Activated CD4-positive, alpha-beta T cell treated with anti-CD3 and anti-CD28 coated beads for 36 hours (primary cell): ENCODE measurements around the gene IGLON5. TPM values are rescaled to one million over a fixed set of nuclear protein-coding genes. Genes with fewer than 3 reads are reported as not detected.

Experiments used
- ATAC-seq: fragments of 200-7000 bp; cut with Tn5 transposase; one replicate; pipeline ENCODE4 v1.10.0; 2021; ENCODE audit warnings: mild to moderate bottlenecking, moderate library complexity
- CTCF ChIA-PET: fragments of 350-600 bp; sonication (Branson Sonifier 250); formaldehyde crosslinking; loops from one replicate; lab custom pipeline; 2021; ENCODE audit warnings: antibody characterized with exemption; lab: Charles Lee
- POLR2A ChIA-PET: fragments of 350-600 bp; sonication (Branson Sonifier 250); formaldehyde crosslinking; loops from one replicate; lab custom pipeline; 2021; ENCODE audit warnings: antibody characterized with exemption, inconsistent platforms; lab: Charles Lee
- DNase-seq: peaks from one replicate; pipeline ENCODE4 v3.0.0-alpha.2; 2020
- H3K27ac Mint-ChIP-seq: one replicate; pipeline ENCODE4 v1.8.0; 2021; ENCODE audit warnings: mixed read lengths
- H3K27me3 Mint-ChIP-seq: one replicate; pipeline ENCODE4 v1.8.0; 2021; ENCODE audit warnings: mixed read lengths
- H3K36me3 Mint-ChIP-seq: one replicate; pipeline ENCODE4 v1.8.0; 2021; ENCODE audit warnings: low read depth, mixed read lengths
- H3K4me1 Mint-ChIP-seq: one replicate; pipeline ENCODE4 v1.8.0; 2021; ENCODE audit warnings: mixed read lengths
- H3K4me3 Mint-ChIP-seq: one replicate; pipeline ENCODE4 v1.8.0; 2021; ENCODE audit warnings: mild to moderate bottlenecking, moderate library complexity, mixed read lengths
- H3K9me3 Mint-ChIP-seq: one replicate; pipeline ENCODE4 v1.8.0; 2021; ENCODE audit warnings: low read depth, mixed read lengths
- intact Hi-C, 2 experiments: fragments of 100-400 bp; cut with DNase I in 1 of 2; cut with micrococcal nuclease in 1 of 2; formaldehyde crosslinking; loops; one replicate each; pipeline versions ENCODE4 v1.14.2 to v1.15.1; 2022 to 2024; cut with DNase I, micrococcal nuclease
- total RNA-seq, 2 experiments: library from RNA; stranded (reverse); gene quantifications; one replicate each; pipeline ENCODE4 v1.2.3, GENCODE V29; 2021

The IGLON5 gene
- total RNA-seq, 2 experiments from 2014 or later, result 0.18 to 0.28 TPM

GRCh38 chr19:51329411-51329810 lies 18.0 kb downstream of the IGLON5 start:
- Mint-ChIP-seq H3K4me1 (peaks cover 8% of the 10 kb centered on the region), H3K4me3 (no peak overlapping the region), H3K9me3 (peaks cover 2% of the 10 kb centered on the region), H3K27ac (no peak overlapping the region), H3K36me3 (peaks cover 7% of the 10 kb centered on the region), H3K27me3 (peaks cover 45% of the 10 kb centered on the region)
- DNase-seq (no peak), ATAC-seq (no peak)
- ChIA-PET POLR2A (no interaction called here), CTCF (interaction anchor here (0.7 kb wide), 1 partner anchor 10 kb away, joined by 3 read pairs; no protein-coding TSS in a partner anchor)
- intact Hi-C loops, result no loop called here

DNA sequence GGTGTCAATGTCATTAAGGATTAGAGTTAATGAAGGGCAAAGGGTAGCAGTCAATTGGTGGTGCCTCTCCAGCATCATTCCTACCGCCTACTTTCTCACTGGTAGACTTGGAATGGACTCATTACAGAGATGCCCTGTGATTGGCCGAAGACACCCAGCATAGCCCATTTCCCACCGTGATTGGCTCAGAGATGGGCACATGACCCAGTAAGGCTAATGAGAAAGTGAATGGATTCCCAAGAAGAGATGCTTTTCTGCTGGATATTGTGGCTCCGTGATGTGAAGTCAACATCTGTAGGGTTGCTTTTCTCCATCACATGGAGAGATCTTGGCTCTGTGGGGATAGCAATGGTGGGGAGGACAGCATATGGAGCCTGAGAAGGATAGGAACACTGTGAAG lies 18.9 kb downstream of the IGLON5 start:
- intact Hi-C loops, result loop anchor here in 1 of 2 experiments (10.0 kb wide), 1 partner anchor 184 kb away; no protein-coding TSS in a partner anchor
- no peak overlapping the region for H3K27ac Mint-ChIP-seq
- ATAC-seq, result no peak
- peaks cover 2% of the 10 kb centered on the region for H3K9me3 Mint-ChIP-seq
- H3K27me3 Mint-ChIP-seq, result peaks cover 38% of the 10 kb centered on the region
- peaks cover 7% of the 10 kb centered on the region for H3K36me3 Mint-ChIP-seq
- DNase-seq, result no peak
- ChIA-PET POLR2A (interaction anchor here (0.6 kb wide), 1 partner anchor 91 kb away, joined by 3 read pairs; no protein-coding TSS in a partner anchor), CTCF (no interaction called here)
- no peak overlapping the region for H3K4me3 Mint-ChIP-seq
- H3K4me1 Mint-ChIP-seq, result peaks cover 8% of the 10 kb centered on the region

GRCh38 chr19:51331193-51331592 lies 19.7 kb downstream of the IGLON5 start:
- CTCF ChIA-PET, result no interaction called here

DNA sequence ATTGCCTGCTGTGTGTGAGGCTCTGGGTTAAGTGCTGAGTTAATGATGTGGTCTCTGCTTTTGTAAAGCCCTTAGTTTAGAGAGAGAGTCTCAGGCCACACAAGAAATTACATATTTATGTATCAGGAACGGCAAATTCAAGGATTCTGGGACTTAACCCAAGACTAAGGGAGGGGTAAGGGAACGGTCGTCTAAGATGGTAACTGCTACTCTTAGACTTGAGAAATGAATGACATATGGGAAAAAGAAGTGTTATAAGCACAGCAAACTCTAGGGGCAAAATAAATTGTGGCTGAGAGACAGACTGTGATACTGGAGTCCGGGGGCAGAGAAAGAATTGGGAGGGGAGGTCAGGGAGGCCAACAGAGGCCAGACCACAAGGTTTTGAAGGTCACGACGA lies 20.3 kb downstream of the IGLON5 start:
- ChIA-PET CTCF (no interaction called here), POLR2A (no interaction called here)
- peaks cover 25% of the 10 kb centered on the region for H3K27me3 Mint-ChIP-seq
- no peak overlapping the region for H3K4me3 Mint-ChIP-seq
- H3K27ac Mint-ChIP-seq, result no peak overlapping the region
- intact Hi-C loops, result loop anchor here in 1 of 2 experiments (10.0 kb wide), 1 partner anchor 183 kb away; no protein-coding TSS in a partner anchor
- H3K9me3 Mint-ChIP-seq, result peaks cover 2% of the 10 kb centered on the region
- no peak for ATAC-seq
- no peak for DNase-seq
- H3K36me3 Mint-ChIP-seq, result peaks cover 7% of the 10 kb centered on the region
- H3K4me1 Mint-ChIP-seq, result peaks cover 5% of the 10 kb centered on the region

More at GRCh38 chr19:51331193-51331592, 19.7 kb downstream of the IGLON5 start:
- Mint-ChIP-seq H3K36me3 (peaks cover 7% of the 10 kb centered on the region), H3K27me3 (peaks cover 30% of the 10 kb centered on the region), H3K27ac (no peak overlapping the region), H3K4me3 (no peak overlapping the region), H3K4me1 (peaks cover 5% of the 10 kb centered on the region), H3K9me3 (peaks cover 2% of the 10 kb centered on the region)
- intact Hi-C loops, result loop anchor here in 1 of 2 experiments (10.0 kb wide), 1 partner anchor 184 kb away; no protein-coding TSS in a partner anchor
- ATAC-seq (no peak), DNase-seq (no peak)
- POLR2A ChIA-PET, result interaction anchor here (0.6 kb wide), 1 partner anchor 90 kb away, joined by 3 read pairs; no protein-coding TSS in a partner anchor

- DNase-seq, result no peak
- CTCF ChIA-PET, result interaction anchor here (1.4 kb wide), 1 partner anchor 15 kb away, joined by 4 read pairs; no protein-coding TSS in a partner anchor
- no peak overlapping the region for H3K4me3 Mint-ChIP-seq
- no peak overlapping the region for H3K27ac Mint-ChIP-seq
- H3K27me3 Mint-ChIP-seq, result peaks cover 14% of the 10 kb centered on the region
- peaks cover 7% of the 10 kb centered on the region for H3K36me3 Mint-ChIP-seq
- H3K9me3 Mint-ChIP-seq, result peaks cover 2% of the 10 kb centered on the region
- POLR2A ChIA-PET, result interaction anchor here (0.6 kb wide), 1 partner anchor 34 kb away, joined by 3 read pairs; no protein-coding TSS in a partner anchor
- no peak for ATAC-seq
- intact Hi-C loops, result loop anchor here in 1 of 2 experiments (10.0 kb wide), 1 partner anchor 181 kb away; no protein-coding TSS in a partner anchor
- H3K4me1 Mint-ChIP-seq, result peaks cover 5% of the 10 kb centered on the region
Measured at GRCh38 chr19:51333836-51334460, 22.5 kb downstream of the IGLON5 start.

DNA sequence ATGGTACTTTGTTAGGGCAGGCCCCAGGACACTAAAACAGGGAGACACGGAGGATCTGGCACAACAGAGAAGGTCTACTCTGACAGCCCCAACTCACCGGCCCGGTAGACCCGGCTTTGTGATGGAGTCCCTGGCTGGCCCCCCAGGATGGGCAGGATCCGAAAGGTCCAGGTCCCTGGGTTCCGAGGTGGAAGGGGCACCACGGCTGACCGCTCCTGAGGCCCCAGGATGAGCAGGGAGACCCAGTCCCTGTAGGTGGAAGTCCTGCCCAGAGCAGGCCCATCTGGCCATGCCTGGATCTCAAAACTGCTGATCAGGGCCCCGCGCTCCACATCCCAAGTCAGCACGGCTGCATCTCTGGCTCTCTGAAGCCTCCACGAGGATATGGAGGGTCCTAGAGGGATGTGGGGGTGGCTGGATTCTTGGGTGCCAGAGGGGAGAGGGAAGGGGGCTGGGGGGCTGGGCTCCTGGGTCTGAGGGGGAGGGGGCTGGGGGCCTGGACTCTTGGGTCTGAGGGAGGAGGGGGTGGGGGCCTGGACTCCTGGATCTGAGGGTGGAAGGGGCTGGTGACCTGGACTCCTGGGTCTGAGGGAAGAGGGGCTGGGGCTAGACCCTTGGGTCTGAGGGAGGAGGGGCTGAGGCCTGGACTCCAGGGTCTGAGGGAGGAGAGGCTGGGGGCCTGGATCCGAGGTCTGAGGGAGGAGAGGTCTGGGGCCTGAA lies 25.9 kb downstream of the IGLON5 start:
- no peak for DNase-seq
- ChIA-PET POLR2A (no interaction called here), CTCF (interaction anchor here (0.8 to 3.2 kb wide), 4 partner anchors 19 to 320 kb away, joined by 3 to 16 read pairs (median 5); no protein-coding TSS in a partner anchor)
- Mint-ChIP-seq H3K9me3 (no peaks in the 10 kb centered on the region), H3K36me3 (no peaks in the 10 kb centered on the region), H3K27me3 (no peaks in the 10 kb centered on the region), H3K4me3 (no peak overlapping the region), H3K27ac (no peak overlapping the region), H3K4me1 (peaks cover 11% of the 10 kb centered on the region)
- intact Hi-C loops, result loop anchor here (5.0 to 10.0 kb wide), 2 partner anchors 178 to 440 kb away; no protein-coding TSS in a partner anchor
- no peak for ATAC-seq

GRCh38 chr19:51337861-51338562 lies 26.6 kb downstream of the IGLON5 start:
- Mint-ChIP-seq H3K27ac (peak overlapping the region; percentile 91), H3K36me3 (no peaks in the 10 kb centered on the region), H3K27me3 (no peaks in the 10 kb centered on the region), H3K4me1 (peaks cover 11% of the 10 kb centered on the region), H3K9me3 (no peaks in the 10 kb centered on the region), H3K4me3 (peak overlapping the region; percentile 76)
- POLR2A ChIA-PET, result interaction anchor here (0.9 kb wide), 1 partner anchor 102 kb away, joined by 3 read pairs; no protein-coding TSS in a partner anchor
- ATAC-seq, result no peak
- intact Hi-C loops, result loop anchor here (2.0 to 10.0 kb wide), 4 partner anchors 177 to 439 kb away; partner anchors contain the start of gene ZNF175 (in 1 of the 2)
- CTCF ChIA-PET, result interaction anchor here (0.6 to 3.2 kb wide), 7 partner anchors 18 to 320 kb away, joined by 3 to 16 read pairs (median 4); partner anchors contain the start of gene C19orf84
- no peak for DNase-seq

DNA sequence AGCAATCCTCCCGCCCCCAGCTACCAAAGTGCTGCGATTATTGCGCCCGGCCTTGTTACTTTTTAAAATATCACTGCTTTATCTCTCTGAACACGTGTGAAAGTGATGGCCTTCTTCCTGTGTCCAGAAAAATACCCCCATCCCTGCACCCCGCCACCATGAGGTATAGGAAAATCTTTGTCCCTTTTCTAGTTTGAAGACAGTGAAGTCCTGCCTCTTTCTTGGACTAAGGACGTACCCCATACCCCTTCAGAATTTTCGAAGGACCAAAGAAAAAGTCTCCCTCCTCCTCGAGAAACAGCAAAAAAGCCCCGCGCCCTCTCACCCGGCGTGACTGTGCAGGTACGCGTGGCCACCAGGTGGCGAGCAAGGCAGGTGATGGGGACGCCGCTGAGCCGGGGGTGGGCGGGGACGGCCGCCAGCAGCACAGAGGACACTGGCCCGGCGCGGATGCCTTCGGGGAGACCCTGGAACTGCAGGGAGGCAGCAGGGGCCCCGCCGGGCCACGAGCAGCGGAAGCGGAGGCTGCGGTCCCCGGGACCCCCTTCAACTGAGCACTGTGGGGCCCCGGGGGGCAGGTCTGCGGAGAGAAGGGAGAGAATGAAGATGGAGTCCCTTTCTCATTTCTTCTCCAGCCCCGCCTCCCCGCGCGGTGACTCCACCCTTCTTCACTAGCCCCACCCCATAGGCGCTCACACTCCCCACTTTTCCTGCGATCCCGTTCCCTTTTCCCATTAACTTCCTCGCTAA lies 27.3 kb downstream of the IGLON5 start:
- ATAC-seq (peak; percentile 73), DNase-seq (peak; percentile 96)
- ChIA-PET CTCF (interaction anchor here (0.6 to 3.2 kb wide), 21 partner anchors 11 to 323 kb away, joined by 3 to 26 read pairs (median 4); partner anchors contain the start of genes C19orf84 and NKG7), POLR2A (interaction anchor here (0.9 to 1.0 kb wide), 2 partner anchors 29 to 102 kb away, joined by 3 to 4 read pairs; no protein-coding TSS in a partner anchor)
- intact Hi-C loops, result loop anchor here (1.0 to 10.0 kb wide), 17 partner anchors 11 to 534 kb away; partner anchors contain the start of genes CTU1 (in 1 of the 2) and ZNF175 (in 1 of the 2)
- Mint-ChIP-seq H3K4me3 (peak overlapping the region; percentile 76), H3K36me3 (no peaks in the 10 kb centered on the region), H3K4me1 (peaks cover 11% of the 10 kb centered on the region), H3K27me3 (no peaks in the 10 kb centered on the region), H3K27ac (peak overlapping the region; percentile 91), H3K9me3 (no peaks in the 10 kb centered on the region)

- Mint-ChIP-seq H3K4me3 (peak overlapping the region; percentile 76), H3K27ac (peak overlapping the region; percentile 91), H3K36me3 (no peaks in the 10 kb centered on the region), H3K4me1 (peaks cover 11% of the 10 kb centered on the region), H3K27me3 (no peaks in the 10 kb centered on the region), H3K9me3 (no peaks in the 10 kb centered on the region)
- intact Hi-C loops, result loop anchor here (1.0 to 10.0 kb wide), 17 partner anchors 12 to 535 kb away; partner anchors contain the start of genes CTU1 (in 1 of the 2) and ZNF175 (in 1 of the 2)
- CTCF ChIA-PET, result interaction anchor here (0.6 to 3.2 kb wide), 19 partner anchors 10 to 322 kb away, joined by 3 to 26 read pairs (median 4); partner anchors contain the start of gene NKG7
- POLR2A ChIA-PET, result interaction anchor here (1.0 to 2.7 kb wide), 4 partner anchors 25 to 534 kb away, joined by 3 to 11 read pairs (median 6); no protein-coding TSS in a partner anchor
- no peak for DNase-seq
- peak; percentile 6 for ATAC-seq
Measured at GRCh38 chr19:51339313-51339686, 27.9 kb downstream of the IGLON5 start.
